Measurements from ENCODE around the gene COL8A2.

Gene COL8A2

DNA sequence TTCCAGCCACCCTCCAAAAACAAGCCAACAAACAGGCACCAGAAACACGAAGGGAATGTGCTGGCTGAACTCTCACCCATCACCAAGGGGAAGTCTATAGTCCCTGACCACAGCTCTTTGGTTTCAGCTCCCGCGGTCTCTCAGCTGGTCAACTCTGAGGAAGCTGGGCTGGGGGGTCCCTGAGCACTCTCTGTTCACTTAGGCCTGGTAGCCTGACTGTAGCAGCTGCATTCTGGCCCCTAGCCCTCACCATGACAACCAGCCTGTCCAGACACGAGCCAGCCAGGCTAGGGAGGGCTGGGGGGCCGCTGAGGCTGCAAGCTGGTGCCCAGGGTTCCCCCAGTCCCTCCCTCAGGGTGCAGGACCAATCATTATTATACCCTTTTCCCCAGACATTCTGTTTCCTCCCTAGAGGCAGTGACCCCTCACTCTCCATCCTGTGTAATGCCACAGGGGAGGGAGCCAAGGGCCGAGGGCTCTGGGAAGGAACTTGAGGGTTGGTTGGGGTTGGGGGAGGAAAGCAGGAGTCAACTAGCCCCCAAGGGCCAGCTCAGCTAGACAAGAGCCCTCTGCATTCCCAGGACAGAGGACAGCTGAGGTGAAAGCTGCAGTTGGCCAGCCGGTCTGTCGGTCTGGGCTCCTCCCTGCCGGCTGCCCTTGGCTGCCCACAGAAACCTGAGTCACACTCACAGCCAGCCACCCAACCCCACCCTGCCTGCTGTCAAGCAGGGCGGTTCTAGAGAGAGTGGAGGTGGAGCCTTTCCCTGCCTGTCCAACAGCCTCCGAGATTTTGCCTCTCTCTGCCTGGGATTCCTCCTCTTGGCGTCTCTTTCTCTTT lies 25.5 kb upstream of the COL8A2 start:
- peaks cover 75% of the 10 kb centered on the region for H3K4me1 Mint-ChIP-seq
- DNase-seq = peak; percentile 85
- H3K27ac Mint-ChIP-seq = peak overlapping the region; percentile 94
- TF ChIP-seq, protein P1, sequence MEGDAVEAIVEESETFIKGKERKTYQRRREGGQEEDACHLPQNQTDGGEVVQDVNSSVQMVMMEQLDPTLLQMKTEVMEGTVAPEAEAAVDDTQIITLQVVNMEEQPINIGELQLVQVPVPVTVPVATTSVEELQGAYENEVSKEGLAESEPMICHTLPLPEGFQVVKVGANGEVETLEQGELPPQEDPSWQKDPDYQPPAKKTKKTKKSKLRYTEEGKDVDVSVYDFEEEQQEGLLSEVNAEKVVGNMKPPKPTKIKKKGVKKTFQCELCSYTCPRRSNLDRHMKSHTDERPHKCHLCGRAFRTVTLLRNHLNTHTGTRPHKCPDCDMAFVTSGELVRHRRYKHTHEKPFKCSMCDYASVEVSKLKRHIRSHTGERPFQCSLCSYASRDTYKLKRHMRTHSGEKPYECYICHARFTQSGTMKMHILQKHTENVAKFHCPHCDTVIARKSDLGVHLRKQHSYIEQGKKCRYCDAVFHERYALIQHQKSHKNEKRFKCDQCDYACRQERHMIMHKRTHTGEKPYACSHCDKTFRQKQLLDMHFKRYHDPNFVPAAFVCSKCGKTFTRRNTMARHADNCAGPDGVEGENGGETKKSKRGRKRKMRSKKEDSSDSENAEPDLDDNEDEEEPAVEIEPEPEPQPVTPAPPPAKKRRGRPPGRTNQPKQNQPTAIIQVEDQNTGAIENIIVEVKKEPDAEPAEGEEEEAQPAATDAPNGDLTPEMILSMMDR (IDR thresholded peaks at IDR 0.05) = no peak
- peaks cover 15% of the 10 kb centered on the region for H3K36me3 Mint-ChIP-seq (ENCODE audit: low read depth)
- peaks cover 13% of the 10 kb centered on the region for H3K9me3 Mint-ChIP-seq
- H3K27me3 Mint-ChIP-seq (ENCODE audit: low read depth, poor library complexity) = peaks cover 9% of the 10 kb centered on the region
- H3K4me3 Mint-ChIP-seq = peak overlapping the region; percentile 91

DNA sequence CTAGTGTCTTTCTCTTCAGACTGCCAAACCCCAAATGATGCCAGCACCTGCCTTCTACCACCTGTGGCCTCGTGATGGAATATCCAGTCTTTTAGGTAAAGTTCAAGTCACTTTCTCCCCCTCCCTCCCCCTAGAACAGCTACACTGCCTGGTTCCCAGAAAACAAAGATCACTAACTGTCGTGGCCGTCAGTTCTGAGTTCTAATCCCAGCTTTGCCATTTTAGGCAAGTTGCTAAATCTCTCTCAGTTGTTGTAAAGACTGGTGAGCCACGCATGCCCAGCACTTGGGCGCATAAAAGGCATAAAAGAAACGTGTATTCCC lies 24.9 kb upstream of the COL8A2 start:
- TF ChIP-seq, protein P1 (IDR thresholded peaks at IDR 0.05) = no peak
- Mint-ChIP-seq H3K4me3 (peak overlapping the region; percentile 91), H3K27ac (peak overlapping the region; percentile 94), H3K27me3 (ENCODE audit: low read depth, poor library complexity) (peaks cover 9% of the 10 kb centered on the region), H3K9me3 (peaks cover 13% of the 10 kb centered on the region), H3K4me1 (peaks cover 70% of the 10 kb centered on the region), H3K36me3 (ENCODE audit: low read depth) (peaks cover 15% of the 10 kb centered on the region)
- DNase-seq = no peak

DNA sequence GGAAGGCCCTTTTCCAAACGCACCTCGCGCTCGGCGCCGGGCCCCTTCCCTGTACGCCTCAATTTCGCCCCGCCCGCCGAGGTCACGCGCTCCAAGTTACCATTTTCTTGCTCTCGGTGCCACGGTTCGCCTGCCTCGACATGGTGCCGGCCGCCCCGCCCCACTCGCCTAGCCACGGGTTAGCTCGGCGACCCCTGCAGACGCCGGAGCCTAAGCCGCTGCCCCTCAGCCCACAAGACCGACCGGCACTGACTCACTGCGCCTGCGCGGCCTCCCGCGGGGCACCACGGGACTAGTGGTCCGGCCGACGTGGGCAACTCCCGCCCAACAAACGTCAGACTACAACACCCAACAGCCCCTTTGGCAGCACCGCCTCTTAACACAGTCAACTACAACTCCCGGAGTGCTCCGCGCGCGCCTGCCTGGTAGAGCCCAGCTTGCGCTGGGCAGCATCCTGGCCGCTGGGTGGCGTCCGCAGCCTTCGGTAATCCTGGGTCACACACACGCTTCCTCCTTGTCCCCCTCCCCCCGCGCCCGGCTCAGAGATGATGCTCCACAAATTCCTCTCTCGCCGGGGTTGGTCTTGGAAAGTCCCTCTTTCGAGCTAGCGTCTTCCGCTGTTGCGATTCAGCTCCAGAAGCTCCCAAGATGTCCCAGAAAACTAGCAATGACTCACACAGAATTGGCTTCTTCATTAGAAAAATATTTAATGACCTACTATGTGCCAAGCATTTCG lies 24.4 kb upstream of the COL8A2 start, which contains the start of gene TRAPPC3:
Gene TRAPPC3, minus strand, starts transcription at position 250 of the 736 bp plus-strand sequence. Its CDS starts 108 bp downstream, at position 142.
- H3K27me3 Mint-ChIP-seq (ENCODE audit: low read depth, poor library complexity) = peaks cover 9% of the 10 kb centered on the region
- peak within 1 kb of the TSS; percentile 91 for H3K4me3 Mint-ChIP-seq
- peak; percentile 100 for DNase-seq
- H3K27ac Mint-ChIP-seq = peak within 1 kb of the TSS; percentile 96
- H3K9me3 Mint-ChIP-seq = peaks cover 13% of the 10 kb centered on the region
- H3K4me1 Mint-ChIP-seq = peaks cover 64% of the 10 kb centered on the region
- TF ChIP-seq, protein P1 (IDR thresholded peaks at IDR 0.05) = peak; percentile 80
- H3K36me3 Mint-ChIP-seq (ENCODE audit: low read depth) = peaks cover 15% of the 10 kb centered on the region

DNA sequence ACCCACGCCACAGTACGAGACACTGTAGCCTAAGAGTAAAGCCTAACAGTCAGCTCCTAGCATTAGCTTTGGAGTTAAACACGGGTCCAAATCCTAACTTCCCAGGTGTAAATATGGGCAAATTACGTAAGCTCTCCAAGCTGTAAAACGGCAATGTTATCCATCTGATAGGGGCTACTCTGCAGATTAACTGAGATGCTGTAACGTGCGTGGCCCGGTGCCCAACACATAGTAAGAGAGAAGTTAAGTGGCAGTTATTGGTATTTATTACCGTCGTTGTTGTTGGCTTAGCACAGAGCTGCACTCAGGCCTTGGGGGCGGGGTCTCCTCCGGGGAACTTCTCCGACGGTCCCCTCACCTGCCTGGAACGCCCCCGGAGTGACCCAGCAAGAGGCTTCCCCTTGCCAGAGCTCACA lies 23.8 kb upstream of the COL8A2 start:
- Mint-ChIP-seq H3K4me3 (peak overlapping the region; percentile 91), H3K4me1 (peaks cover 58% of the 10 kb centered on the region), H3K36me3 (ENCODE audit: low read depth) (peaks cover 15% of the 10 kb centered on the region), H3K27me3 (ENCODE audit: low read depth, poor library complexity) (peaks cover 9% of the 10 kb centered on the region), H3K9me3 (peaks cover 13% of the 10 kb centered on the region), H3K27ac (peak overlapping the region; percentile 96)
- no peak for DNase-seq
- TF ChIP-seq, protein P1 (IDR thresholded peaks at IDR 0.05) = no peak

DNA sequence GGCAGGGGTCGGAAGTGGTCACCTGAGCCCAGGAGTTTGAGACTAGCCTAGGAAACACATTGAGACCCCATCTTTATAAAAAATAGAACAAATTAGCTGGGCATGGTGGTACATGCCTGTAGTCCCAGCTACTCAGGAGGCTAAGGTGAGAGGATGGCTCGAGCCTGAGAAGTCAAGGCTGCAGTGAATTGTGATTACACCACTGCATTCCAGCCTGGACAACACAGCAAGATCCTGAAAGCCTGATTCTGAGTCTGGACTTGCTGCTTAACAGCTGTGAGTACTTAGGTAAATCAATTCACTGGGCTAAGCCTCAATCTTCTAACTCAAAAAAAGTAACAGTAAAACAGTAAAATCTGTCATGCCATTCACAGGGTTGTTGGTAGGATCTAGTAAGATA lies 19.4 kb upstream of the COL8A2 start:
- H3K9me3 Mint-ChIP-seq = peaks cover 13% of the 10 kb centered on the region
- H3K4me3 Mint-ChIP-seq = no peak overlapping the region
- peaks cover 15% of the 10 kb centered on the region for H3K4me1 Mint-ChIP-seq
- DNase-seq = no peak
- no peak overlapping the region for H3K27ac Mint-ChIP-seq
- peaks cover 9% of the 10 kb centered on the region for H3K27me3 Mint-ChIP-seq (ENCODE audit: low read depth, poor library complexity)
- peaks cover 30% of the 10 kb centered on the region for H3K36me3 Mint-ChIP-seq (ENCODE audit: low read depth)
- TF ChIP-seq, protein P1 (IDR thresholded peaks at IDR 0.05) = no peak

Data from nephron progenitor cell (in vitro differentiated cells).